GM12878 (cell line): ENCODE results near the gene FXYD1. TPM values are rescaled to one million over a fixed set of nuclear protein-coding genes. Genes with fewer than 3 reads are reported as not detected.

ENCODE experiments used
- ATAC-seq: fragments of 200-7000 bp; cut with Tn5 transposase; 3 replicates; pipeline ENCODE4 v1.9.1; 2020; ENCODE audit warnings: mild to moderate bottlenecking, moderate library complexity
- BruUV-seq: library from RNA; stranded (reverse); fragments of 400-500 nt; replicated peaks from 2 replicates; lab custom pipeline; 2021; lab: Mats Ljungman, UMichigan
- CTCF ChIA-PET: fragments of 300-600 bp; sonication (Branson Sonifier 250); formaldehyde crosslinking; extraction: SDS; loops from one replicate; lab custom pipeline; 2021; ENCODE audit warnings: inconsistent platforms; lab: Yijun Ruan, JAX
- POLR2A ChIA-PET: fragments of 350-600 bp; formaldehyde crosslinking; extraction: SDS; loops from one replicate; lab custom pipeline; 2021; ENCODE audit warnings: inconsistent platforms; lab: Charles Lee
- RAD21 ChIA-PET: fragments of 300-600 bp; sonication (Branson Sonifier 250); formaldehyde crosslinking; loops from one replicate; lab custom pipeline; 2023; ENCODE audit warnings: antibody characterized with exemption; ENCODE audit not compliant: unreplicated experiment; lab: Charles Lee
- SMC1A ChIA-PET: fragments of 300-600 bp; sonication (Branson Sonifier 250); formaldehyde crosslinking; loops from one replicate; lab custom pipeline; 2023; ENCODE audit not compliant: unreplicated experiment, uncharacterized antibody; lab: Charles Lee
- DNase-seq: peaks from one replicate; pipeline ENCODE4 v3.0.0-alpha.2; 2011; ENCODE audit warnings: low read depth, low spot score
- FAIRE-seq: peaks from 3 replicates; lab custom pipeline; 2011; peaks lifted over from hg19 to GRCh38; lab: Jason Lieb, UNC
- H2AFZ ChIP-seq: 2 replicates; pipeline ENCODE4 v1.6.0; 2011; ENCODE audit warnings: low read depth, low read length, control low read depth; ENCODE audit not compliant: control insufficient read depth
- H3K27ac ChIP-seq: 2 replicates; pipeline ENCODE4 v1.5.1; 2011; ENCODE audit warnings: control low read depth; ENCODE audit not compliant: control insufficient read depth, insufficient read depth
- H3K27me3 ChIP-seq, 2 experiments: replicated peaks in 1 of 2; 2 replicates each; pipeline versions ENCODE4 v1.6.0 to v1.6.1; 2011; ENCODE audit warnings: low read length in 1 of 2; ENCODE audit not compliant: control insufficient read depth in 2 of 2, insufficient read depth in 2 of 2
- H3K36me3 ChIP-seq, 2 experiments: 2 replicates each; pipeline ENCODE4 v1.5.1; 2011; ENCODE audit warnings: low read length in 1 of 2; ENCODE audit not compliant: control insufficient read depth in 2 of 2, insufficient read depth in 2 of 2
- H3K4me1 ChIP-seq: 2 replicates; pipeline ENCODE4 v1.6.1; 2011; ENCODE audit warnings: mild to moderate bottlenecking, low read length, moderate library complexity, mixed read lengths; ENCODE audit not compliant: control insufficient read depth, insufficient read depth
- H3K4me2 ChIP-seq: 2 replicates; pipeline ENCODE4 v1.6.0; 2011; ENCODE audit warnings: control low read depth; ENCODE audit not compliant: control insufficient read depth, insufficient read depth
- H3K4me3 ChIP-seq: fragments of 200-600 bp; sonication (generic); 2 replicates; pipeline ENCODE4 v1.5.1; 2016
- H3K79me2 ChIP-seq: 2 replicates; pipeline ENCODE4 v1.6.0; 2011; ENCODE audit warnings: low read length; ENCODE audit not compliant: control insufficient read depth, insufficient read depth
- H3K9ac ChIP-seq: 2 replicates; pipeline ENCODE4 v1.8.0; 2011; ENCODE audit warnings: low read length, control low read depth, mixed read lengths; ENCODE audit not compliant: control insufficient read depth, insufficient read depth
- H3K9me3 ChIP-seq: replicated peaks from 3 replicates; pipeline ENCODE4 v1.5.1; 2011; ENCODE audit warnings: mild to moderate bottlenecking, low read length; ENCODE audit not compliant: control insufficient read depth, insufficient read depth
- H4K20me1 ChIP-seq: 2 replicates; pipeline ENCODE4 v1.6.0; 2011; ENCODE audit not compliant: control insufficient read depth, insufficient read depth
- CEBPB ChIP-seq, 2 experiments: fragments of 150-350 bp in 1 of 2; IDR thresholded peaks; 2 replicates each; pipeline ENCODE4 v1.6.1; 2012 to 2014; ENCODE audit warnings: low read depth in 2 of 2, low read length in 2 of 2, borderline replicate concordance in 1 of 2, inconsistent platforms in 1 of 2
- E2F8 ChIP-seq: fragments of 450-650 bp; IDR thresholded peaks from 2 replicates; pipeline ENCODE4 v1.6.1; 2018; ENCODE audit warnings: mild to moderate bottlenecking, low read depth, moderate library complexity; ENCODE audit not compliant: partially characterized antibody
- FOXM1 ChIP-seq: IDR thresholded peaks from 2 replicates; pipeline ENCODE4 v1.6.1; 2012; ENCODE audit warnings: low read depth, mild to moderate bottlenecking, inconsistent platforms, low read length, moderate library complexity
- MEF2B ChIP-seq: fragments of 450-650 bp; IDR thresholded peaks from 2 replicates; pipeline ENCODE4 v1.6.1; 2018; ENCODE audit warnings: mild to moderate bottlenecking, moderate library complexity; ENCODE audit not compliant: partially characterized antibody, poor library complexity, severe bottlenecking
- NFIC ChIP-seq: IDR thresholded peaks from 2 replicates; pipeline ENCODE4 v1.6.1; 2012; ENCODE audit warnings: low read depth, mild to moderate bottlenecking, inconsistent platforms, low read length, moderate library complexity
- NFYA ChIP-seq: IDR thresholded peaks from 2 replicates; pipeline ENCODE4 v1.6.1; 2011; ENCODE audit warnings: low read depth, mild to moderate bottlenecking, low read length, improper control_type of control experiment, borderline replicate concordance
- WGBS: methylation state at CpG from one replicate; pipeline ENCODE4 v1.1.6; 2016; ENCODE audit warnings: low lambda C conversion rate; ENCODE audit not compliant: insufficient replicate concordance, insufficient coverage; ENCODE audit errors: missing lambda C conversion rate; 5-methylcytosine and 5-hydroxymethylcytosine counted together
- in situ Hi-C: fragments of 300-500 bp; cut with MboI; formaldehyde crosslinking; loops from 9 replicates; pipeline ENCODE4 v1.14.3; 2018; ENCODE audit warnings: mixed read lengths
- intact Hi-C: fragments of 100-400 bp; cut with micrococcal nuclease; formaldehyde crosslinking; loops from one replicate; pipeline ENCODE4 v1.14.2; 2022; ENCODE audit not compliant: unreplicated experiment
- polyA plus RNA-seq, 11 experiments: library from polyadenylated mRNA; depleted of rRNA in 4 of 11; unstranded in 6 of 11; stranded (reverse) in 5 of 11; fragments of >200 nt; fragmentation: Nextera tagmentation in 4 of 11; fragmentation: Illumina TruSeq in 1 of 11; extraction: Ambion mirVana in 4 of 11; extraction: Trizol in 1 of 11; gene quantifications; 1 replicate in 1 of 11; 2 replicates in 10 of 11; pipeline versions ENCODE4 v1.2.1 to v1.2.3, GENCODE V29; 2011 to 2016; ENCODE audit warnings: inconsistent platforms in 2 of 11, missing spikeins in 2 of 11, low read depth in 1 of 11
- total RNA-seq, 4 experiments: library from RNA; depleted of rRNA in 3 of 4; stranded (reverse); fragments of >200 nt in 3 of 4; fragmentation: Illumina TruSeq in 1 of 4; extraction: Trizol in 1 of 4; gene quantifications; 2 replicates each; pipeline versions ENCODE4 v1.2.1 to v1.2.3, GENCODE V29; 2013 to 2021

Gene FXYD1
- total and polyA plus RNA-seq, 10 of the 15 experiments (the other 5 are each of a cell fraction or from before 2014, with no cell fraction given): 0.34 to 1.2 (median 0.49) TPM; not detected in 4

GRCh38 chr19:35104361-35104760, 34.3 kb upstream of the FXYD1 start:
- FAIRE-seq (no peak), ATAC-seq (no peak), DNase-seq (no peak)
- Histone ChIP-seq H3K9me3 (no peaks in the 10 kb centered on the region; the same call in 2 of the 3 replicates), H4K20me1 (no peaks in the 10 kb centered on the region), H3K4me3 (no peak overlapping the region), H3K9ac (no peak overlapping the region), H3K27me3 (no peaks in the 10 kb centered on the region), H3K4me1 (no peaks in the 10 kb centered on the region), H3K79me2 (no peaks in the 10 kb centered on the region), H3K4me2 (no peak overlapping the region), H3K36me3 (no peaks in the 10 kb centered on the region), H3K27ac (no peak overlapping the region), H2AFZ (no peak overlapping the region)
- POLR2A ChIA-PET: no interaction called here
- BruUV-seq: no TSS peak
- in situ Hi-C loops: no loop called here
- no peak for TF ChIP-seq NFYA
- no peak for TF ChIP-seq NFIC
- no peak for TF ChIP-seq MEF2B
- no peak for TF ChIP-seq E2F8
- no peak for TF ChIP-seq FOXM1
- no peak for TF ChIP-seq CEBPB (IDR thresholded peaks at IDR 0.05; ENCODE audit: borderline replicate concordance in 1 of 2, low read depth in 2 of 2, low read length in 2 of 2)
- SMC1A ChIA-PET: no interaction called here
- RAD21 ChIA-PET: no interaction called here
- CTCF ChIA-PET: interaction anchor here (0.9 kb wide), 1 partner anchor 32 kb away, joined by 3 read pairs; no protein-coding TSS in a partner anchor
- intact Hi-C loops: no loop called here
- WGBS: 32% methylated on average over 11 of the region's 11 CpGs
